GM12892 (cell line): Measurements from ENCODE around the gene CD163L1.
"Not testable (repeated sequence)": the region's sequence is repeated elsewhere in the genome, so short reads cannot be mapped to it uniquely, and the experiment has no call there.

ENCODE experiments used
- DNase-seq: peaks from one replicate; pipeline ENCODE4 v3.0.0; 2011; ENCODE audit not compliant: insufficient read length
- FAIRE-seq: peaks from 2 replicates; lab custom pipeline; 2011; peaks lifted over from hg19 to GRCh38; lab: Jason Lieb, UNC
- POLR2A ChIP-seq: IDR thresholded peaks from 2 replicates; pipeline ENCODE4 v1.6.1; 2011; ENCODE audit warnings: low read depth, low read length, control low read depth
- POLR2AphosphoS5 ChIP-seq: IDR thresholded peaks from 2 replicates; pipeline ENCODE4 v1.6.1; 2011; ENCODE audit warnings: low read depth, low read length, control low read depth
- TAF1 ChIP-seq: IDR thresholded peaks from 2 replicates; pipeline ENCODE4 v1.6.1; 2011; ENCODE audit warnings: low read depth, mild to moderate bottlenecking, control low read depth, low read length, borderline replicate concordance

Gene CD163L1

GRCh38 chr12:7444537-7444936 lies 584 bp upstream of the CD163L1 start:
- no peak for FAIRE-seq
- TF ChIP-seq TAF1 (no peak), POLR2AphosphoS5 (no peak), POLR2A (no peak)

GRCh38 chr12:7441216-7441615 lies 2.7 kb downstream of the CD163L1 start:
- FAIRE-seq: no peak
- DNase-seq: no peak

More at GRCh38 chr12:7444537-7444936, 584 bp upstream of the CD163L1 start:
- no peak for DNase-seq

DNA sequence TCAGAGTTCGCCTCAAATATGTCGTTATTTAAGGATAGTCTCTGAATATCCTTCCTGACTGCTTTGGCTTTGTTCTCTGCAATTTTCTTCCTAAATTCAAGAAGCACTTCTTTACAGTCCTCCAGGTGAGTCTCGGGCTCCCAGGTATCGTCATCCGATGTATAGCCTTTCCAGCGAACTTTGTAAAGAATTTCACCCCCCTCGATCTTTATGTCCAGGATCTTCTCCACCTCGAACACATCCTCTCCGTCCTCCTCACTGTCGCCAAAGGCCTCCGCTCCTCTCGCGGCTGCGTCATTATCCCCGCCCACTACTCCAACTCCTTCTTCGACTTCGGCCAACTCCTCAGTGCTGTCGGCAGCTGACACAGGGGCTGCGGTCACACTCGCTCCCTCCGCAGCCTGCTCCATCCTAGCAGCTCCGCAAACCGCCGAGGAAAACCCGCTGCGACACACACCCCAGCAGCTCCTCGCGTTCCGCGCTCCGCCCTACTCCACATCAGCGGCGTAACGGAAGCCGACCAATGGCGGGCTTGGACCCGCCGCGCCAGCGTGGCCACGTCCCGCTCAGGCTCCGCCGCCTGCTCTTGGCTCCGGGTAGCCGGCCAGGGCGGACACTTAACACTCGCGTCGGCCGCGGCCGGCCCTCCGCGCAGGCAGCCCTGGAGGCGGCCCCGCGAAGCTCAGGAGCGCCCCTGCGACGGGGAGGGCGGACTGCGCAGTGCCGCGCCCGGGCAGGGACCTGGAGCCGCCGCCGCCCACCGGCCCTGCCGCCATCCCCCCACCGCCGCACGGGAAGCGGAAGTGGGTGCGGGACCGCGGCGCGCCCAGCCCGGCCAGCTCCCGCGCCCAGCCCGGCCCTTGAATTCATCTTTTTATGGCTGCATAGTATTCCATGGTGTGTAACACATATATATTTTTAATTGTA lies 4.1 kb downstream of the CD163L1 start:
- DNase-seq (no peak), FAIRE-seq (no peak)
- TF ChIP-seq TAF1 (no peak), POLR2A (no peak), POLR2AphosphoS5 (no peak)

More at GRCh38 chr12:7441216-7441615, 2.7 kb downstream of the CD163L1 start:
- TF ChIP-seq TAF1 (no peak), POLR2AphosphoS5 (no peak), POLR2A (no peak)

DNA sequence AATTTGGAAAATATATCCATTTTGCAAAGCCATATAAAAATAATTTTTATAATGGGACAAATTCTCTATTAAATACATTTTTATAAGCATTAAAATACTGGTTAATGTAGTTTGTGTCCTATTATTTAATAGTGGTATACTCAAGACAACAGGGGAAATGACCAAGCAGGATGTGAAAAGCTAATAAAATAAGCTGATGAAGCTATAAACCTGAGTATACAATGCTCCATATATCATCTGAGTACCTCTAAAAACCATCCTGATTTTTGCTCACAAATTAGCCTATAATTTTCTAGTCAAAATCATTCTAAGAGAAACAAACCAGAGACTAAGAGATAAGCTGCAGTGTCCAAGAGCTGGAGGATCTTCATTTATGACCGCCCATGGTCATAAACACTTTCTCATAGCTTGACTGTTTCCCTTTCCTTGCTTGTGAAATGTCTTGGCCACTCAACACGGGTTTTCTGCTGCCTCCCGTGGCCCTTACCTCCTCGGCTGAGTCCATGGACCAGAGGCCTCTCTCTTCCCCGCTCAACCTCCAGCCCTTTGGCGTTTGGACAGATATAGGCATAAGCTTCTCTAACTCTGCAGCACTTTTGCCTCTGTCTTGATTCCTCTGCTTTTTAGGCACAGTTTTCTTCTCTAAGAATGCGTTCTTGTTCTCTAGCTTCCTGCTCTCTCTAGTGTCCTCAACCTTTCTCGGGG lies 5.5 kb downstream of the CD163L1 start:
- DNase-seq, FAIRE-seq: not testable (repeated sequence)

- not testable (repeated sequence) for FAIRE-seq, DNase-seq
Measured at GRCh38 chr12:7437494-7437893, 6.5 kb downstream of the CD163L1 start.

- DNase-seq (no peak), FAIRE-seq (no peak)
- TF ChIP-seq POLR2AphosphoS5 (no peak), POLR2A (no peak), TAF1 (no peak)
Measured at GRCh38 chr12:7434670-7435069, 9.3 kb downstream of the CD163L1 start.

GRCh38 chr12:7433276-7433822 lies 10.6 kb downstream of the CD163L1 start:
- FAIRE-seq (no peak), DNase-seq (no peak)
- no peak for TF ChIP-seq POLR2AphosphoS5
- TF ChIP-seq POLR2A: no peak
- TF ChIP-seq TAF1: no peak

DNA sequence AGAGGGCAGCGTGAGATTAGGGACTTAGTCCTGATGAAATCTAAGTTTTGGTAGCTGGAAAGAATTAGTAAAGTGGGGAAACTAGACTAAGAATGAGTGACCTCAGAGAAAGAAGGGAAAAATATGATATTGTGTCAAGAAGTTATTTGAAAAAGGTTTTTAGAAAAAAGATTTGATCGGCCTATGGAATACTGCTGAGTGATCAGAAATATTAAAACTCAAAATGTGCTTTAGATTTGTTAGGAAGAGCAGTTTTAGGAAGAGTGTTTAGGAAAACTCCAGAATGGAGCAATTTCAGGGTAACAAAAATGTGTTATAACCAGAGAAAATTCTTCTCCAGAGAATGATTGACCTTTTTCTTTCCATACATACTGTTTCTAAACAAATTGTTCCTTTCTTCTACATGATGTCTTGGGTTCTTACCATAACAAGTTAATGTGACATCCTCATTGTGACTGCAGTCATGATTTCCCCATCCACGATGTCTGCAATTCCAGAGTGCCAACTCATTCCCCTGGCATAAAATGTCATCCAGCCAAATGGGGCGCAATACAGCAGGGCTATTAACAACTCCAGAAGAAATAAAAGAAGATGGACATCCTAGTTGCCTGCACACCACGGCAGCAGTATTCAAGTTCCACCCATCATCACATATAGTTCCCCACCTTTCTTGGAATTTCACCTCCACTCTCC lies 11.8 kb downstream of the CD163L1 start:
- TF ChIP-seq POLR2A (no peak), TAF1 (no peak), POLR2AphosphoS5 (no peak)
- FAIRE-seq: no peak
- DNase-seq: no peak

GRCh38 chr12:7411343-7411742 lies 32.6 kb downstream of the CD163L1 start:
- TF ChIP-seq TAF1 (no peak), POLR2A (no peak), POLR2AphosphoS5 (no peak)
- FAIRE-seq: no peak
- no peak for DNase-seq

- FAIRE-seq (no peak), DNase-seq (no peak)
- TF ChIP-seq POLR2A: no peak
- no peak for TF ChIP-seq TAF1
- no peak for TF ChIP-seq POLR2AphosphoS5
Measured at GRCh38 chr12:7404275-7404674, 39.7 kb downstream of the CD163L1 start.

- DNase-seq (no peak), FAIRE-seq (no peak)
- TF ChIP-seq TAF1 (no peak), POLR2A (no peak), POLR2AphosphoS5 (no peak)
Measured at GRCh38 chr12:7403466-7403865, 40.5 kb downstream of the CD163L1 start.
